ENCODE results near the gene SLC35E1. TPM values are rescaled to one million over a fixed set of nuclear protein-coding genes. Genes with fewer than 3 reads are reported as not detected.

The SLC35E1 gene
- total RNA-seq, 1 experiment from 2014 or later, result 49.1 TPM

- intact Hi-C loops (cut with micrococcal nuclease), result no loop called here
- ATAC-seq, result no peak
- no peaks in the 10 kb centered on the region for H3K27me3 ChIP-seq (ENCODE audit: insufficient read depth, low read length)
- no peaks in the 10 kb centered on the region for H3K9me2 ChIP-seq (ENCODE audit: insufficient read depth)
- no peak overlapping the region for H3K4me3 ChIP-seq (replicated peaks in 1 of 2; ENCODE audit: low read depth in 1 of 2, low read length in 2 of 2)
- no peak overlapping the region for H2AFZ ChIP-seq (ENCODE audit: low read depth, low read length, poor library complexity, severe bottlenecking)
- DNase-seq (ENCODE audit: low read depth, low spot score), result no peak
- H3K27ac ChIP-seq (ENCODE audit: low read depth, low read length), result no peak overlapping the region
- H3K4me2 ChIP-seq (ENCODE audit: low read length), result no peak overlapping the region
- RAD21 ChIA-PET (ENCODE audit: low non-redundant PET in 1 of 2, low total read pairs in 2 of 2, uncharacterized antibody in 2 of 2, unreplicated experiment in 2 of 2), result no interaction called here
- no peak overlapping the region for H3K9ac ChIP-seq (ENCODE audit: low read length)
- no peaks in the 10 kb centered on the region for H3K36me3 ChIP-seq (ENCODE audit: control insufficient read depth in 1 of 2, insufficient read depth in 2 of 2, low read length in 2 of 2)
- no peaks in the 10 kb centered on the region for H3K9me3 ChIP-seq (ENCODE audit: control insufficient read depth in 1 of 2, insufficient read depth in 1 of 2, low read depth in 1 of 2, low read length in 2 of 2)
- peaks cover 4% of the 10 kb centered on the region; the same call in 1 of the 2 replicates for H4K20me1 ChIP-seq (ENCODE audit: insufficient read depth)
- BruUV-seq (replicated peaks), result no TSS peak
- peaks cover 100% of the 10 kb centered on the region for H3K79me2 ChIP-seq (ENCODE audit: insufficient read depth, low read length)
- TF ChIP-seq EGR1 (IDR thresholded peaks at IDR 0.05; ENCODE audit: low read depth) (no peak), POLR2AphosphoS5 (IDR thresholded peaks at IDR 0.05; ENCODE audit: low read depth, low read length) (no peak), MAX (IDR thresholded peaks at IDR 0.05) (no peak), ELF1 (IDR thresholded peaks at IDR 0.05; ENCODE audit: borderline replicate concordance, low read depth) (no peak), REST (IDR thresholded peaks at IDR 0.05; ENCODE audit: low read depth) (no peak), TCF7L2 (IDR thresholded peaks at IDR 0.05; ENCODE audit: borderline replicate concordance, extremely low read depth, insufficient read depth, insufficient read length) (no peak), FOSL1 (IDR thresholded peaks at IDR 0.05; ENCODE audit: low read depth) (no peak), ZBTB33 (IDR thresholded peaks at IDR 0.05; ENCODE audit: extremely low read depth, insufficient replicate concordance, low read length) (no peak), CBX3 (IDR thresholded peaks at IDR 0.05; ENCODE audit: low read depth) (no peak), RAD21 (IDR thresholded peaks at IDR 0.05; ENCODE audit: low read depth) (no peak), YY1 (IDR thresholded peaks at IDR 0.05; ENCODE audit: extremely low read depth, insufficient replicate concordance, low read depth, low read length) (no peak), SP1 (IDR thresholded peaks at IDR 0.05; ENCODE audit: low read depth) (no peak), CTCF (IDR thresholded peaks at IDR 0.05 in 2 of 3, conservative IDR thresholded peaks at IDR 0.05 in 1 of 3; ENCODE audit: borderline replicate concordance in 1 of 3, insufficient read depth in 1 of 3, low read depth in 2 of 3, low read length in 2 of 3) (no peak), ZFX (IDR thresholded peaks at IDR 0.05) (no peak), JUND (IDR thresholded peaks at IDR 0.05) (no peak), ZNF274 (IDR thresholded peaks at IDR 0.05; ENCODE audit: low read depth, low read length) (no peak), CEBPB (IDR thresholded peaks at IDR 0.05; ENCODE audit: low read depth) (no peak), EZH2 (IDR thresholded peaks at IDR 0.05) (no peak), EZH2phosphoT487 (IDR thresholded peaks at IDR 0.05; ENCODE audit: borderline replicate concordance) (no peak), SRF (IDR thresholded peaks at IDR 0.05; ENCODE audit: low read depth) (no peak)
- CTCF ChIA-PET, result no interaction called here
- POLR2A ChIA-PET, result interaction anchor here (0.7 kb wide), 1 partner anchor 9 kb away, joined by 3 read pairs; no protein-coding TSS in a partner anchor
- H3K4me1 ChIP-seq (ENCODE audit: control insufficient read depth in 1 of 2, insufficient read depth in 2 of 2, low read length in 2 of 2), result peaks cover 6 to 18% of the 10 kb centered on the region in 2 experiments; a peak in 3 of 4 replicates
These were observed 21.0 kb upstream of the SLC35E1 start for GRCh38 chr19:16593181-16593580.
